Measurements from ENCODE around the gene UQCR11. TPM values are rescaled to one million over a fixed set of nuclear protein-coding genes. Genes with fewer than 3 reads are reported as not detected.
"Not testable (repeated sequence)": the region's sequence is repeated elsewhere in the genome, so short reads cannot be mapped to it uniquely, and the experiment has no call there.

Gene UQCR11
- total RNA-seq (2014; rRNA removed; shearing (Covaris generic)): 74.2 and 88.5 TPM in 2 replicates

- peak; percentile 94 for DNase-seq (ENCODE audit: low spot score)
Observed at GRCh38 chr19:1605236-1606137, at the start of gene UQCR11. Gene UQCR11, minus strand, starts transcription at chr19:1605462. Its CDS starts 53 bp downstream, at chr19:1605409.

GRCh38 chr19:1654178-1654792 is 49.0 kb upstream of the UQCR11 start:
- no peak for DNase-seq (ENCODE audit: low spot score)

- no peak for DNase-seq (ENCODE audit: low spot score)
Observed at GRCh38 chr19:1653300-1653628, 48.0 kb upstream of the UQCR11 start.

GRCh38 chr19:1652471-1653299 is 47.4 kb upstream of the UQCR11 start, which contains the start of gene TCF3:
Gene TCF3, minus strand, starts transcription at chr19:1652615. Its CDS starts 2,367 bp downstream, at chr19:1650248.
- DNase-seq (ENCODE audit: low spot score): peak; percentile 98

- DNase-seq (ENCODE audit: low spot score): no peak
Observed at GRCh38 chr19:1651568-1652291, 46.5 kb upstream of the UQCR11 start.

GRCh38 chr19:1650650-1651567 is 45.6 kb upstream of the UQCR11 start:
- no peak for DNase-seq (ENCODE audit: low spot score)

GRCh38 chr19:1649706-1650649 is 44.7 kb upstream of the UQCR11 start:
- DNase-seq (ENCODE audit: low spot score): no peak

GRCh38 chr19:1648920-1649541 is 43.8 kb upstream of the UQCR11 start:
- DNase-seq (ENCODE audit: low spot score): no peak

GRCh38 chr19:1648459-1648849 is 43.2 kb upstream of the UQCR11 start:
- no peak for DNase-seq (ENCODE audit: low spot score)

- no peak for DNase-seq (ENCODE audit: low spot score)
Observed at GRCh38 chr19:1647501-1648458, 42.5 kb upstream of the UQCR11 start.

GRCh38 chr19:1646659-1647453 is 41.6 kb upstream of the UQCR11 start:
- DNase-seq (ENCODE audit: low spot score): no peak

GRCh38 chr19:1646149-1646548 is 40.9 kb upstream of the UQCR11 start:
- DNase-seq (ENCODE audit: low spot score): no peak

- no peak for DNase-seq (ENCODE audit: low spot score)
Observed at GRCh38 chr19:1645299-1645698, 40.0 kb upstream of the UQCR11 start.

GRCh38 chr19:1644070-1644469 is 38.8 kb upstream of the UQCR11 start:
- no peak for DNase-seq (ENCODE audit: low spot score)

- DNase-seq (ENCODE audit: low spot score): not testable (repeated sequence)
Observed at GRCh38 chr19:1640893-1641448, 35.7 kb upstream of the UQCR11 start.

All from A172 (cell line).